ENCODE results near the gene EFHD1.
"Not testable (repeated sequence)": the region's sequence is repeated elsewhere in the genome, so short reads cannot be mapped to it uniquely, and the experiment has no call there.

EFHD1 gene

DNA sequence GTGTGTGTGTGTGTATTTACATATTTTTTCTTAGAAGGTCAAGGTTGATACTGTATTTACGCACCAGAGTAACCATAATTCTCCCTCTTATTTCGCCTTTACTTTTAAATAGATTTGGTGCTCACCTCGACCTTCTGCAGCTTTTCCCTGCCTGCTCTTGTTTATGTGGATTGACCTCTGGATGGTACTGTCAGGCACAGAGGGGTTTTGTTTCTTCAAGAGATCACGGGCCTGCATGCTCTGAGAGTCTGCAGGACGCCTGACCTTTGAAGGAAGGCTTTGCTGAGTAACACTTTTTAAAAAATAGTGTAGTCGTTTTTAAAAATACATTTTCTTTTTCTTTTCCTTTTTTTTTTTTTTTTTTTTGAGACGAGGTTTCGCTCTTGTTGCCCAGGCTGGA lies 18.1 kb upstream of the EFHD1 start:
- no peak for DNase-seq (ENCODE audit: low read depth in 2 of 3, low spot score in 1 of 3)

DNA sequence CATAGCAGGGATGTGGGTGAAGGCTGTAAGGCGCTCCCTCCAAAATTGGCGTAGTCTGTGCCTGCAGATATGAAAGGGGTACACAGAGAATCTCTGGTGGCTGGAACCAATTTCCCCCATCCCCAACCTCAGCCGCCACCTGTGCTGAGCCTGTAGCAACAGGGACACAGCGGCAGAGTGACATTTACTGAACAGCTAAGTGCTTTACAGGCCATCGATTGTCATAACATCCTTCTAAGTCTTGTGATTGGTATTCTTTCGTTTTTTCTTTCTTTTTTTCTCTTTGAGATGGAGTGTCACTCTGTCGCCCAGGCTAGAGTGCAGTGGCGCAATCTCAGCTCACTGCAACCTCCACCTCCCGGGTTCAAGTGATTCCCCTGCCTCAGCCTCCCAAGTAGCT lies 12.2 kb upstream of the EFHD1 start:
- no peak for DNase-seq (ENCODE audit: low read depth in 2 of 3, low spot score in 1 of 3)

DNA sequence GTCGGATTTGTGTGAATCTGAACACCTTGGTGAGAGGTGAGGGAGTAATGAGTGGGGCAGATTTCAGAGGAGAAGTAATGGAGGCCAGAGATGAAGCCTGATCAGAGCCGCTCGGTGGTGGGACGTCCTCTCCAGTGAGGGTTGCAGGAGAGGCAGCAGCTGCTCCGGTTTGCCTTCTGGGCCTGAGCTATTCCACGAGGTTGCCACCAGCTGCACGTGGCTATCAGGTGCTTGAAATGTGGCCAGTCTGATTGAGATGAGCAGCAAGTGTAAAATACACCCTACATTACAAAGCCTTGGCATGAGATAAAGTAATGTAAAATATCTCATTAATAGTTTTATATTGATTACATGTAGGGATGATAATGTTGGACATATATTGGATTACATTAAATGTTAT lies 10.8 kb upstream of the EFHD1 start:
- DNase-seq (ENCODE audit: low read depth in 2 of 3, low spot score in 1 of 3): no peak

DNA sequence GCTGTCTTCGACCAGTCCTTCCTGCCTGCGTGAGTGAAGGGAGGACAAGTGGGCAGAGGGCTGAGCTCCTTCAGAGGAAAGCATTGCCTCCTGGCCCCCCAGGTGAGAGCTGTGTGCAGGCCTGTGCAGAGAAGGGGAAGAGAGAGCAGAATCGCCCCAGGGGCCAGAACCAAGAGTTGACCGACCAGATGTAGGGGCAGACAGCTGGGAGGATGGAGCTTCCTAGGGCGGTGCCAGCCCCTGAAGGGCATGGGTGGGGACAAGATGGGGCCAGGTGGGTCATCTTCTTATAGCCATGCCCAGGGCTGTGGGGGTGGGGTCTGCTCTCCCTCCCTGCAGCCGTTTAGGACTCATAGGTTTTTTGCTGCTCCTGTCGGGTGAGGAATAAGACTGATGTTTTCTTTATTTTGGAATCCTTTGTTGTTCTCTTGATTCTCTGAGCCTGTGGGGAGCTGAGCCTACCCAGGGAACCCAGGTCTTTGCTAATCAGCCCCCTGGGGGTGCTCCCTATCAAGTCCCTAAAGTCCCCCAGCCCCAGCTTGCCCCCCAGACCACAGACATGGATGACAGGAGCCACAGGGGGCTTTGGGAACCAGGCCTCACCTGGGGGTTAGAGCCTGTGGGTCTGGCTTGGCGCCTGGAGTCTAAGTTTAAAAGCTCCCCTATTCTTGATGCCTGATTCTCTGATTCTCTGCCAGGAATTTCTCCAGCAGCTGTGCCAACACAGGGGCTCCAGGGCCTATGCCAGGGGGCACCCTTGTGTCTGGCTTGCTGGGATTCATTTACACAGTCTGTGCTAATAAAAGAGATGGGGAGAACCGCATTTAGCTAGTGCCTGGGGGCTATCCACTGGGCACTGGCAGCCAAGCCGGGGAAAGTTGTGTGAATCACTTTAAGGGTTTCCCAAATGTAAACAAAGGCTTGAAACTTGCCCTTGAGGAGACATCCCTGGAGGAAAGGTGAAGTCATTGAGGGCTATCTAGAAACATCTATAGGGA lies 9.3 kb upstream of the EFHD1 start:
- DNase-seq (ENCODE audit: low read depth in 2 of 3, low spot score in 1 of 3): no peak

DNA sequence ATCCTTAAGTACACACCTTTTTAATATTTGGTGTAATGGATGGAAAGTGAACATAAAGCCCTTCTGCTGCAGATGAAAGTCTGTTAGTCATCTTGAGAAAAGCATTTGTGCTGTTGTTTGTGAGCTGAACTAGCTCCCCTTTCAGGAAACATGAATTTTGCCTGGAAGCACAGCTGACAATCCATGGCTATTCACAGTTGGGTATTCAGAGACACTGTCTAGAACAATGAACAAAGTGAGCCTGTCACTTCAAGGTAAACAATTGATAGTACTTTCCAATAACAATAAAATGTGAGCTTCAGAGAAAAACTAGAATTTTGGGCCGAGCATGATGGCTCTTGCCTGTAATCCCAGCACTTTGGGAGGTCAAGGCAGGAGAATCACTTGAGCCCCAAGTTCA lies 6.8 kb upstream of the EFHD1 start:
- no peak for DNase-seq (ENCODE audit: low read depth in 2 of 3, low spot score in 1 of 3)

DNA sequence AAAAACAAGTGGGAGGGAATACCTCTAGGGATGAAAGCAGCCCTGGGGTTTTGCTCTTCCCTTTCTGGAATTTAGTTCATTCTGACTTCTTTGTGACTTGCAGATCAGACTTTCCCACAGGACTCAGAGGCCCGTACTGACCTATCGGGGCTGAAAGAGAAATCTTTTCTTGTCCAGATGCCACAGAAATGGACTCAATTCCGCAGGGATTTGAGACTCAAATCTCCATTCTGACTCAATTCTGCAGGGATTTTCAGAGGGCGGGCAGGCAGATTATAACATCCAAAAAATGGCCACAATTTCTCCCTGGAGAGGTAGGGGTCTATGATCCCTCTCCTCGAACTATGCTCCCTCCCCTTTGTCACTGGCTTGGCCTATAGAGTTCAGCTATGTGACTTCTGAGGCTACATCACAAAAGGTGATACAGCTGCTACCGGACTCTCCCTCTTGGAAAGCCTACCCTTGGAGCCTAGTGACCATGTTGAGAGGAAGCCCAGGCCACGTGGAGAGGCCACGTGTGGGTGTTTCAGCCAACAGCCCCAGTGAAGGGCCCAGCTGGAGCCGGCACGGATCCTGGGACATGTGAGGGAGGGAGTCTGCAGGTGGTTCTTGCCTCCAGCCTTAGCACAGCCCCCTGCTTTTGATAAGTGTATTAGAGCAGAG lies 4.8 kb upstream of the EFHD1 start:
- no peak for DNase-seq (ENCODE audit: low read depth in 2 of 3, low spot score in 1 of 3)

DNA sequence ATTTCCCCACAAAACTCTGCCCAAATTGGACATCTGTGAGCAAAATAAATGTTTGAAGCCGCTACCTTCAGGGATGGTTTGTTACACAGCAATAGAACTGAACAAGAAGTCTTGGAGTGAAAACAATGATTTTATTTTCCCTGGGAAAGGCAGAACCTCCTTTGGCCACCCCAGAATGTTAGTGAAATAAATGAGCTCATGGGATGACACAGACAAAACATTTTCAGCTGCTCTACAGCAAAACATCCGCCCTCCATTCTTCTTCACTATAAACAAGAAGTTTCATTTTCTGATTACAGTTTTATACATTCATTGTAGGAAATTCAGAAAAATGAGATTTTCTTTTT lies 4.3 kb upstream of the EFHD1 start:
- no peak for DNase-seq (ENCODE audit: low read depth in 2 of 3, low spot score in 1 of 3)

DNA sequence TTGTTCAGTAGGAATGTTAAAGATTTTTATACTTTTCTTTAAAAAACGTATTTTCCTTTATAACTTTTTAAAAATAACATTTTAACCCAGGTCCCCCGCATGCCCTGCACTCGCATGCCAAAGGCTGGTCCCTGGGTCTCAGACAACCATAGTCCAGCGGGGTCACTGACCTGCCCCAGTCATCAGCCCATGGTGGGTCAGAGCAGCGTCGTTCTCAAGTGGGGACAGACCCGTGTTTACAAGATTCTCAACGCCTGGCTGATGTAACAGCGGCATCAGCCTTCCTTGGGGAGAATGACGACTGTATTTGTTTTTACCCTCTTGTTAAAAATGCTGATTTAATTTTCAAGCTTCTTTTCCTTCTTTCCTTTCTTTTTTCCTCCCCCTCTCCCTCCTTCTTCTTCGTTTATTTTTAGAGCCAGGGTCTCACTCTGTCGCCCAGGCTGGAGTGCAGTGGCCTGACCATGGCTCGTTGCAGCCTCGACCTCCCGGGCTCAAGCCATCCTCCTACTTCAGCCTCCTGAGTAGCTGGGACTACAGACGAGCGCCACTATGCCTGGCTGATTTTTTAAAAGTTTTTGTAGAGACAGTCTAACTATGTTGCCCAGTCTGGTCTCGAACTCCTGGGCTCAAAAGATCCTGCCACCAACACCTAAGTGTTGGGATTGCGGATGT lies 1.0 kb upstream of the EFHD1 start:
- no peak for DNase-seq (ENCODE audit: low read depth in 2 of 3, low spot score in 1 of 3)

DNA sequence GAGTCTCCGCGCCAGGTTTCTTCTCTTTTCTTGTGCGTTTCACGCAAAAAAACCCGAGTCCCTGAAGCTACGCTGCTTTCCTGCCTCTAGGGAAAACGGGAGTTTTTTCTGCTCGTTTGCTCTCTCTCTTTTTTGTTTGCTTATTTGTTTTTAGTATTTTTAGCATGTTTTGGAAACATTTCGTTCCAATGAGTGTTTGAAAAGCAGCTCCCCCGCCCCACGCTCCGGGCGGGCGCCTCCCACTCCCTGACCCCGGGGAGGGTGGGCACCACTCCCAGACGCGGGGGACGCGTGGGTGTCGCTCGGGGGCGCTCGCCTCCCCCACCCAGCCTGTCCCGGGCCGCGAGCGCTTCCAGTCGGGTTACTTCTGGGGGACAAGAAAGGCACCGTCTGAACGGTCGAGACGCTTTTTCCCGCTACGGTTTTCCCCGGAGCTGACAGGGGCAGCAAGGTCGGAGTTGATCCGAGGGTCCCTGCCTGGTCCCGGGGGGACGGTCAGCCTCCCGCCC lies 446 bp upstream of the EFHD1 start:
- no peak for DNase-seq (ENCODE audit: low read depth in 2 of 3, low spot score in 1 of 3)

DNA sequence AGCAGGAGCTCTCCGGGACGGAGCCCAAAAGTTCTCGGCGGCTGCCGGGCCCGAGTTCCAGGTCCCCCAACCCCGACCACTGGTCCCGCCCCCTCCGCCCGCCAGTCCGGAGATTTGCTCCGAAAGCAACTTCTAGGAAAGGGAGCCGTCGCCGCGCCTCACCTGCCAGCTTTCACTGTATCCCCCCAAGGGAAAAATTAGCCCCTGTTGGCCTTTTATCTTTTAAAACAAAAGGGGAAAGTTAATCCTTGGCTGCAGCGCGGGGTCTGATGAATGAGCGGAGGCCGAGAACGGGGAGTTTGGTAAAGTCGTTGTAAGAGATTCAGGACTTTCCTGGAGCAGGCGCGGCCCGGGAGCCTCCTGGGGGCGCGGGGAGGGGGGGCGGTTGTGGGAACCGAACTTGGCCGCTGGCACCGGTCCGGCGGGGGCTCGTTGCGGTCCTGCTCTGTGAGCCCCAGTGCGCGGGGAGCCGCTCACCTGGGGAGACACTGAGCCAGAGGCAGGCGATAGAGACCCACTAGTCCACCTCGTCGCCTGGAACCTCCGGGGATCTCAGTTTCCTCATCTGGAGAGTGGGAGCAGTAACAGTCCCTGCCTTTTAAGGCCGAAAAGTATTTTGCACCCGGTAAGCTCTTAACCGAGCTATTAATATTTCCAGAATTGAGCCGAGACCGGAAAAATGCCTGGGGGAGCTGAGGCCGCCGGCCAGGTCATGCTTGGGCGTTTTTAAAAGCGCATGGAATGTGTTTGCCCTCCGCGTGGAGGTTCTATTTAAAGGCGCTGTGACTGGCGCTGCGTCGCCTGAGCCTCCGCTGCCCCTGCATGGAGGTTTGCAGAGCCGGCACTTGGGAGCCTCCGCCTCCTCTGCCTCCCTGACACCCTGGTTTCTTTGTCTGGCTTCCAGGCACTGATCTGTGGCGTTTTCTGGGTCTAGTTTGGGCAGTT lies 1.1 kb downstream of the EFHD1 start:
- no peak for DNase-seq (ENCODE audit: low read depth in 2 of 3, low spot score in 1 of 3)

DNA sequence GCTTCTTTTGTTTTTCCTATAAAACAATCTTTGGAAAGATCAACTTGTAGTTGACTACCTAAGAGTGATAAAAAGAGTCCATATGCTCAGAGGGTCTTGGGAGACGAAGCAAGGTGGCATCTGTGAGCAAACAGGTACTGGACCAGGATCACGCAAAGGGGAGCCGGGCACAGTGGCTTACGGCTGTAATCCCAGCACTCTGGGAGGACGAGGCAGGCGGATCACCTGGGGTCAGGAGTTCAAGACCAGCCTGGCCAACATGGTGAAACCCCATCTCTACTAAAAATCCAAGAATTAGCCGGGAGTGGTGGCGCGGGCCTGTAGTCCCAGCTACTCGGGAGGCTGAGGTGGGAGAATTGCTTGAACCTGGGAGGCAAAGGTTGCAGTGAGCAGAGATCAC lies 2.0 kb downstream of the EFHD1 start:
- DNase-seq (ENCODE audit: low read depth in 2 of 3, low spot score in 1 of 3): not testable (repeated sequence)

DNA sequence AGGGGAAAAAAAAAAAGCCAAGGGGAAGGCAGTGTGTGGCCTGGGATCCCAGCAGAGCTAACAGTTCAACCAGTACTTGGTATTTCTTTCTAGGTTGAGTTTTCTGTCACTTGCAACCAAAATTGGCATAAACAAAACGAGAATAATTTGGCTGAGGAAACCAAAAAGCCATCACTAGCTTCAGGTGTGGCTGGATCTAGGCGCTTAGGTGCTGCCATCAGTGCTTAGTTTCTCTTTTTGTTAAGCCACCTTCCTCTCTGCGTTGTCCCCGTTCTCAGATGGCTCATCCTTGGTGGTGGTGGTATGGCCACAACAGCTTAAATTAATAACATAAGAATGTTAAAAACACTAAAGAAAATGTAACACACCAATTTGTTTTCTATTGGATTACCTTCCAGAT lies 2.4 kb downstream of the EFHD1 start:
- DNase-seq (ENCODE audit: low read depth in 2 of 3, low spot score in 1 of 3): no peak

DNA sequence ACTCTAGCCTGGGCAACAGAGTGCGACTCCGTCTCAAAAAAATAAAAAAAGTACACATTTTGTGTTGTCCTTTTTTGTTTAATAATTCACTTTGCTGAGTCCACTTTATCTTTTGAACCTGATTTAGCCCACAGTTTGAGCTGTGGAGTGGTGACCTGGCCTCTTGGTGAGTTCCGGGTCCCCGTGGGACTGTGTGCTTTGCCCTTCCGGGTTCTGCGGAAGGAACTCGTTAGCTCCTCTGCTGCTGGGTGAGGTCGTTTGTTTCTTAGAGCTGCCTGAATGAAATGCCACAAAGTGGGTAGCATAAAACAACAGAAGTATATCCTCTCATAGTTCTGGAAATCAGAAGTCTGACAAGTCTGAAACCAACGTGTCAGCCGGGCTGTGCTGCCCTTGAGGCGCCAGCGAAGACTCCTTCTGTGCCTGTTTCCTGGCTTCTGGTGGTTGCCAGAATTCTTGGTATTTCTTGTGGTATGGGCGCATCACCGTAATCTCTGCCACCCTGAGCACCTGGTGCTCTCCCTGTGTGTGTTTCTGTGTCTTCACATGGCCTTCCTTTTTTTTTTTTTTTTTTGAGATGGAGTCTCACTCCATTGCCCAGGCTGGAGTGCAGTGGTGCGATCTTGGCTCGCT lies 3.5 kb downstream of the EFHD1 start:
- DNase-seq (ENCODE audit: low read depth in 2 of 3, low spot score in 1 of 3): no peak

DNA sequence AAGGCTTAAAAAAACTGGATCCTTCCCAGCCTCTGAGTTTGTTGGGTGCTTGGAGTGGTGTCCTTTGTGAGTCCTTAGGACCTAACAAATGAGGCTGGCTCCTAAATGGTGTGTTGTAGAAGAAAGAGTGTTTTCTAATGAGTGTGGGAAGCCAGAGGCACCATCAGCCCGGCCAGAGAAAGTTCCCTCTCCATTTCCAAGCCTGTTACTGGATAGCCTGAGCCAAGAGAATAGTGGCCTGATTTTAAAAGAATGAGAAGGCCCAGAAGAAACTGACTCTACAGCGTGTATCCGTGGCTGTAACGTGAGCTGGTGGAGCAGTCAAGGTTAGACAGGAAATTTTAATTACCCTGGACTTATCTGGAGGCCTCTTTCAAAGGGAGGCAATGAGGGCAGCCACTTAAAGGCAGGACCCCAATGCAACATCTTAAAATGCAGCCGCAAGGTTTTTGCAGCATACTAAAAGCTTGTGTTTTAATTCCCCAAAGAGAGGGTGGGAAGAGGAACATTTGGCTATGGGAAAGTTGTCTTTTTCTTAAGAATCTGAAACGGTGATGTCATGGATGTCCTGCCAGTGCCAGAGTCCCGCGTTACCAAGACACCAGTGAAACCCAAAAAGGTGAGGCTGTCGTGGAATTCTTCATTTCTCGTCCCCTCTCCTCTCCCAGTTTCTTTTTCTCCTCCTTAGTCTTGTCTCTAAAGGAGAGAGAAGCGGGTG lies 4.6 kb downstream of the EFHD1 start:
- DNase-seq (ENCODE audit: low read depth in 2 of 3, low spot score in 1 of 3): no peak

DNA sequence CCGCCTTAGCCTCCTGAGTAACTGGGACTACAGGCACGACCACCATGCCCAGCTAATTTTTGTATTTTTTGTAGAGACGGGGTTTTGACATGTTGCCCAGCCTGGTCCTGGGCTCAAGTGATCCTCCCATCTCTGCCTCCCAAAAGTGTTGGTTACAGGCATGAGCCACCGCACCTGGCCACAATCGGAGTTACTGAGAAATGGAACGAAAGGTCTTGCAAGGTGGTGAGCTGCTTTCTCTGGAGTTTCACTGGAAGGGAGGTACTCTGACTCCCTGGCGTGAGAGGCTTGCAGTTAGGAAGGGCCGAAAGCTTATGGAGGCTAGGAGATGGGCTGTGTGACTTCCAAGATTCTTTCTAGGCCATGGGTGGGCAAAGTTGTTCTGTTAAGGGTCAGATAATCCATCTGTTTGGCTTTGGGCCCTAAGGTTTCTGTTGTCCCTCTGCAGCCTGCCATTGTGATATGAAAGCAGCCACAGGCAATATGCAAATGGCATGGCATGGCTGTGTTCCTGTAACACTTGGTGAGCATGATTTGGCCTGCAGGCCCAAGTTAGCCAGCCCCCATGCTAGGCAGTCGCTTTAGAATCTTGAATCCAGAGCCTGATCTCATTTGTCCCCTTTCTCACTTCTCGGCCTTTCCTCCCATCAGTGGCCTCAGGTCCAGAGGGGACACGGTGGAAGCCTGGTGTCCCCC lies 7.9 kb downstream of the EFHD1 start:
- no peak for DNase-seq (ENCODE audit: low read depth in 2 of 3, low spot score in 1 of 3)

DNA sequence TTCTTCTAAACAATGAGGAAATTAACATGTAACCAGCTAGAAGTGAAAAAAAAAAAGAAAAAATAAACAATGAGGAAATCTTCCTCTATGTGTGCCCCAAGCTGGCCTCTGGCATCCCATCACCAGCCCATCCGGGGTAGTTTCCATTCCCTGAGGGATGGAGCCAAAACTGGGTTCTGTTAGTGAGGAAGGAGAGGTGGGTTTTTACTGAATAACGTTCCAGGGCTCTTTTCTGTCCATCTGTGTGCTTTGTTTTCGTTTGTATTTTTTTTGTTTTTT lies 9.7 kb downstream of the EFHD1 start:
- no peak for DNase-seq (ENCODE audit: low read depth in 2 of 3, low spot score in 1 of 3)

DNA sequence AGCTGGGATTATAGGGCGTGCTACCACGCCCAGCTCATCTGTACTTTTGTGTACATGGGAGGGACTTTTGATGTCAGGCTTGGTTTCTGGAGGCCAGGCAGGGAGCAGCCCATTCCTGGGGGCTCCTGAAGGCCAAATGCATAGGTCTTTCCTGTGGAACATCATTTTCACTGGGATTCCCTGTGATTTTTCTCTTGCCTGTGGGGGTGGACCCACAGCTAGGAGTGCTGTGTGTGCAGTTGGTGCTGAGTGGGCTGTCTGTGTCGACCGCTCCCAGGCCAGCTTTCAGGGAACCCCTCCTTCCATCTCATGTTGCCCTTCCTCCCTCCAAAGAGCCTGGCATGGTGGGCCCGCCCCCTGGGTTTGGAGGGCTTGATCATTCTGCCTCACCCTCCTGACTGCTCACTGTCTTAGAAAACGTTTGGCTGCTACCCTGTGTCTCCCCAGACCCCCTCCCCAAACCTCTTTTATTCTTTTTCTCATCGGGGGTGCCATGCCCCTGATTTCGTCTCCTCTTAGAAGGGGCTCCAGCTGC lies 10.5 kb downstream of the EFHD1 start:
- DNase-seq (ENCODE audit: low read depth in 2 of 3, low spot score in 1 of 3): no peak

DNA sequence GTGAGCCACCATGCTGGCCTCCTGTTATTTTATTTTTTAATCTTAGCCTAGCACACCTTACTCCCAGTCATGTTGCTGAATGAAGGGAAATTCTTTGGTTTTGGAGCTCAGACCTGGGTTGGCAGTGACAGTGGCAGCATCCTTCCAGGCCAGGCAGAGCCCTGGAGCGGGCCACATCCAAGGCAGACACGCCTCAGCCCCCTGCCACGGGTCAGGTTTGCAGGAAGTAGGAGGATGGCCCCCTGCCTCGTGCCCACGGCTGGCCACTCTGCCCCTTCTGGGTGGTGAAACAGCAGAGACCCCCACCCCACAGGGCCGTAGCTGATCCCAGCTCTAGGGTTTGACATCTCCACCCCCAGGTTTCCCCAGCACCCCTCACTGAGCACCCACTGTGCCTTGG lies 11.7 kb downstream of the EFHD1 start:
- DNase-seq (ENCODE audit: low read depth in 2 of 3, low spot score in 1 of 3): no peak

DNA sequence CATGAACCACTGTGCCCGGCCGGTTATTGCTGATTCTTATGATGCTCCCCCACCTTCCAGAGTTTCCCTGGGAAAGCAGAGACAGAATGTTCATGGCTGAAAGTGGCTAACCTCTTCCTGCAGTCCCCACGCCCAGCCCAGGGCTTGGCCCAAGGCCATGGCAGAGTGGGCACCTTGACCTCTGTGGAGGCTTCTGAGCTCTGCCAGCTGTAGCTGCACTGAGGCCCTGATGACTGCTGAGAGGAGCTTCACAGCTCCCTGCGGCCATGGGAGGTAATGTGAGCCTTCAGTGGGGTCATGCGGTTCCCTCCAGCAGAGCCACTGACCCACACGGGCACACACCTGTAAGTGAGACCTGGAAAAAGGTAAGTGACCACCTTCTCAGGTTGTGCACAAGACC lies 13.3 kb downstream of the EFHD1 start:
- no peak for DNase-seq (ENCODE audit: low read depth in 2 of 3, low spot score in 1 of 3)
